Measurements from ENCODE around the gene ME2.
"Not testable (repeated sequence)": the region's sequence is repeated elsewhere in the genome, so short reads cannot be mapped to it uniquely, and the experiment has no call there.

Gene ME2

GRCh38 chr18:50973367-50974126 is 94.6 kb downstream of the ME2 start:
- no peak for DNase-seq (ENCODE audit: low read depth)

DNA sequence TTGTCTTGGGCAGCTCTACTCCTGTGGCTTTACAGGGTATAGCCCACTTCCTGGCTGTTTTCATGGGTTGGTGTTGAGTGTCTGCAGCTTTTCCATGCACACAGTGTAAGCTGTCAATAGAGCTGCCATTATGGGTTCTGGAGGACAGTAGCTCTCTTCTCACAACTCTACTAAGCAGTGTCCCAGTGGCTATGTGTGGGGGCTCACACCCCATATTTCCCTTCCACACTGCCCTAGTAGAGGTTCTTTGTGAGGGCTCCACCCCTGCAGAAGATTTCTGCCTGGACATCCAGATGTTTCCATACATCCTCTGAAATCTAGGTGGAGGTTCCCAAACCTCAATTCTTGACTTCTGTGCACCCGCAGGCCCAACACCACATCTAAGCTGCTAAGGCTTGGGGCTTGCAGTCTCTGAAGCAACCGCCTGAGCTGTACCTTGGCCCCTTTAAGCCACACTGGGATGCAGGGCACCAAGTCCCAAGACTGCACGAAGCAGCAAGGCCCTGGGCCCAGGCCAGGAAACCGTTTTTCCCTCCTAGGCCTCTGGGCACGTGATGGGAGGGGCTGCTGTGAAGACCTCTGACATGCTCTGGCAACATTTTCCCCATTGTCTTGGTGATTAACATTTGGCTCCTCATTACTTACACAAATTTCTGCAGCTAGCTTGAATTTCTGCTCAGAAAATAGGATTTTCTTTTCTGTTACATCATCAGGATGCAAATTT is 98.3 kb downstream of the ME2 start:
- DNase-seq (ENCODE audit: low read depth): no peak

GRCh38 chr18:50981381-50981780 is 102.5 kb downstream of the ME2 start:
- DNase-seq (ENCODE audit: low read depth): no peak

DNA sequence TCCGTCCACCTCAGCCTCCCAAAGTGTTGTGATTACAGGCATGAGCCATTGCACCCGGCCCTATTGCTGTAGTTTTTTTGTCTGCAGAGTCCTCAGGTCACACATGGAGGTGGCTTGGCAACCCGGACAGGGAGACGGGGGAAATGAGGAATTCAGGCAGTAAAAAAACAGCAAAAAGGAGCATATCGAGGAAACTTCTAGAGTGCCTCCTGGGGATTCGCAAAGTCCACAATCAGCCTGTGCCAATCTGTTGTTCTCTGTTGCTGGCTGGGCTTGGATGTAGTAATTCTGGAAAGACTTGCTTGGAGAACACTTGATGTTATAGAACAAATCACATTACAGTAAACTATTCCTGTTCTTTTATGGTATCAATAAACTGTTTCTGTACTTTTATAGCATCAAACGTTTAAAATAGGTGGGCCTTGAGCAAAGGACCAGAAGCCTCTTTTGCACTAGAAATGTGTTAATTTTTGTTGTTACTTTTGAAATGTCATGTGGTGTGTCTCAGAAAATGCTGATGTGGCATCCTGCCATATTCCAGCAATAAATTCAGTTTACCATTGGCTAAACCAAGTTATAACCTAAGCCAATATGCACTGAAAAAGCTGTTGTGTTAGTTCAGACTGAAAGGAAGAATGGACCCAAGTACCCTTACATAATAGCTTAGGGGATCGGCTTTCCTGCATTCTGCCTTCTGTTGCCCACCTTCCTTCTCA is 103.3 kb downstream of the ME2 start:
- no peak for DNase-seq (ENCODE audit: low read depth)

GRCh38 chr18:50982802-50983179 is 103.9 kb downstream of the ME2 start:
- no peak for DNase-seq (ENCODE audit: low read depth)

DNA sequence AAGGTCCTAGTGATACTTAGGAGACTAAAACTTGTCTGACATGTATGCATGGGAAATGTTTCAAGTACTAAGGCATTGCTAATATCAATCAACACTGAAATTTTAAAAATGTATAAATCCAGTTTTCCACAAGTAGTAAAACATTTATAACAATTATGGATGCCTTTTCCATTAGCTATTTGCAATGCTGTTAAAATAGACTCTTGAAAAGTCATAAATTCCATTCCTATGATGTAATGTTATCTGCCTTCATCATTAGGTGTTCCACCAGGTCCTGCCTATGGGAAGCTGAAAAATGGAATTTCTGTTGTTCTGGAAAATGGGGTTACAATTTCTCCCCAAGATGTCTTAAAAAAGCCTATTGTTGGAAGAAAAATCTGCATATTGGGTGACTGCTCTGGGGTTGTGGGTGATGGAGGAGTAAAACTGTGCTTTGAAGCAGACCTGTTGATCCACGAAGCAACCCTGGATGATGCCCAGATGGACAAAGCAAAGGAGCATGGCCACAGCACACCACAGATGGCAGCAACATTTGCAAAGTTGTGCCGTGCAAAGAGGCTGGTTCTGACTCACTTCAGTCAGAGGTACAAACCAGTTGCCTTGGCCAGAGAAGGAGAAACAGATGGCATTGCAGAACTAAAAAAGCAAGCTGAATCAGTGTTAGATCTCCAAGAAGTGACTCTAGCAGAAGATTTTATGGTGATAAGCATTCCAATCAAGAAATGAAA is 107.6 kb downstream of the ME2 start:
- DNase-seq (ENCODE audit: low read depth): no peak

- no peak for DNase-seq (ENCODE audit: low read depth)
Measured at GRCh38 chr18:50987261-50987660, 108.3 kb downstream of the ME2 start.

GRCh38 chr18:50989711-50990110 is 110.8 kb downstream of the ME2 start:
- DNase-seq (ENCODE audit: low read depth): no peak

- DNase-seq (ENCODE audit: low read depth): no peak
Measured at GRCh38 chr18:50992351-50992762, 113.4 kb downstream of the ME2 start.

DNA sequence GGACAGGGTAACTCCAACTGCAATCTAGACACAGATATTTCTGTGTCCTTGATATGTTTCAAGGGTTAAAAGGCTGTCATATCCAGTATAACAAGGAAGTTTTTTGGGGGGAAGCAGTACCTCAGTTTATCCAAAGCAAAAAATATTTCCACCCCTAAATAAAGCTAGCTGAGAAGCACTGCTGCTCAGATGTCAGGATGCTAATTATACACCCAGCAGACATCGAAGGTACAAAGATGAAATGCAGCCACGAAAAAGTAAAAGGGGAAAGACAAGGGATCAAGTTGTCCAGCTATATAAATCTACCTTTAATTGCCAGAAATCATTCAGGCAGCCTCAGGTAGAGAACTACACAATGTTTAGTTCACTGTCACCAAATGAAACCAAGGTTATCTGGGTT is 115.1 kb downstream of the ME2 start:
- DNase-seq (ENCODE audit: low read depth): no peak

DNA sequence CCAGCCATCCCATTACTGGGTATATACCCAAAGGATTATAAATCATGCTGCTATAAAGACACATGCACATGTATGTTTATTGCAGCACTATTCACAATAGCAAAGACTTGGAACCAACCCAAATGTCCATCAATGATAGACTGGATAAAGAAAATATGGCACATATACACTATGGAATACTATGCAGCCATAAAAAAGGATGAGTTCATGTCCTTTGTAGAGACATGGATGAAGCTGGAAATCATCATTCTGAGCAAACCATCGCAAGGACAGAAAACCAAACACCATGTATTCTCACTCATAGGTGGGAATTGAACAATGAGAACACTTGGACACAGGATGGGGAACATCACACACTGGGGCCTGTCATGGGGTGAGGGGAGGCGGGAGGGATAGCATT is 124.3 kb downstream of the ME2 start:
- not testable (repeated sequence) for DNase-seq (ENCODE audit: low read depth)
